Parathyroid adenoma (tissue), 2 donors: Measurements from ENCODE around the gene OR51F2.

Source experiments
- H2AFZ ChIP-seq: fragments of 300-600 bp; sonication (generic); one replicate; pipeline ENCODE4 v1.7.0; 2017; ENCODE audit warnings: antibody characterized with exemption, mild to moderate bottlenecking
- H3K27ac ChIP-seq: fragments of 300-600 bp; sonication (generic); one replicate; pipeline ENCODE4 v1.7.0; 2017
- H3K27me3 ChIP-seq: fragments of 300-600 bp; sonication (generic); one replicate; pipeline ENCODE4 v1.7.0; 2017; ENCODE audit warnings: low read length; ENCODE audit not compliant: control insufficient read depth, insufficient read depth
- H3K36me3 ChIP-seq: fragments of 300-600 bp; sonication (generic); one replicate; pipeline ENCODE4 v1.7.0; 2017; ENCODE audit warnings: low read length; ENCODE audit not compliant: control insufficient read depth, insufficient read depth
- H3K4me1 ChIP-seq: fragments of 300-600 bp; sonication (generic); one replicate; pipeline ENCODE4 v1.7.0; 2017; ENCODE audit warnings: control low read depth
- H3K4me2 ChIP-seq: fragments of 300-600 bp; sonication (generic); one replicate; pipeline ENCODE4 v1.7.0; 2017; ENCODE audit warnings: low read length
- H3K4me3 ChIP-seq: fragments of 300-600 bp; sonication (generic); one replicate; pipeline ENCODE4 v1.7.0; 2017; ENCODE audit warnings: low read depth, low read length
- H3K79me2 ChIP-seq: fragments of 300-600 bp; sonication (generic); one replicate; pipeline ENCODE4 v1.7.0; 2017; ENCODE audit warnings: control low read depth
- H3K9ac ChIP-seq: fragments of 300-600 bp; sonication (generic); one replicate; pipeline ENCODE4 v1.7.0; 2017; ENCODE audit warnings: mild to moderate bottlenecking
- H3K9me3 ChIP-seq: fragments of 300-600 bp; sonication (generic); one replicate; pipeline ENCODE4 v1.7.0; 2017; ENCODE audit warnings: low read length; ENCODE audit not compliant: control insufficient read depth
- CTCF ChIP-seq: fragments of 300-600 bp; sonication (generic); IDR thresholded peaks from one replicate; pipeline ENCODE4 v1.7.0; 2017; ENCODE audit warnings: antibody characterized with exemption, mild to moderate bottlenecking
- donor health status: primary hyperparathyroidism.

The OR51F2 gene

GRCh38 chr11:4804280-4804679, 16.8 kb upstream of the OR51F2 start, which contains the start of gene OR52R1:
OR52R1 (minus strand) TSS chr11:4804380; CDS start chr11:4804380, 0 bp downstream.
- no peaks in the 10 kb centered on the region for H3K4me1 ChIP-seq
- H3K79me2 ChIP-seq: no peaks in the 10 kb centered on the region
- TF ChIP-seq CTCF: no peak
- H3K4me3 ChIP-seq: no peak within 1 kb of the TSS
- H3K27me3 ChIP-seq: no peaks in the 10 kb centered on the region
- no peaks in the 10 kb centered on the region for H3K36me3 ChIP-seq
- no peak within 1 kb of the TSS for H3K4me2 ChIP-seq
- H3K27ac ChIP-seq: no peak within 1 kb of the TSS
- H2AFZ ChIP-seq: no peak within 1 kb of the TSS
- no peaks in the 10 kb centered on the region for H3K9me3 ChIP-seq
- no peak within 1 kb of the TSS for H3K9ac ChIP-seq

- Histone ChIP-seq H3K27ac (no peak overlapping the region), H3K9ac (no peak overlapping the region), H3K27me3 (no peaks in the 10 kb centered on the region), H3K4me2 (no peak overlapping the region), H2AFZ (no peak overlapping the region), H3K79me2 (no peaks in the 10 kb centered on the region), H3K4me3 (no peak overlapping the region), H3K9me3 (no peaks in the 10 kb centered on the region), H3K4me1 (no peaks in the 10 kb centered on the region), H3K36me3 (no peaks in the 10 kb centered on the region)
- no peak for TF ChIP-seq CTCF
Measured at GRCh38 chr11:4808476-4808875, 12.6 kb upstream of the OR51F2 start.

- Histone ChIP-seq H3K27me3 (no peaks in the 10 kb centered on the region), H3K4me1 (no peaks in the 10 kb centered on the region), H3K4me3 (no peak overlapping the region), H3K9ac (no peak overlapping the region), H2AFZ (no peak overlapping the region), H3K4me2 (no peak overlapping the region), H3K36me3 (no peaks in the 10 kb centered on the region), H3K79me2 (no peaks in the 10 kb centered on the region), H3K27ac (no peak overlapping the region), H3K9me3 (no peaks in the 10 kb centered on the region)
- no peak for TF ChIP-seq CTCF
Measured at GRCh38 chr11:4809246-4809645, 11.9 kb upstream of the OR51F2 start.

- Histone ChIP-seq H3K27me3 (no peaks in the 10 kb centered on the region), H3K9me3 (no peaks in the 10 kb centered on the region), H3K79me2 (no peaks in the 10 kb centered on the region), H3K36me3 (no peaks in the 10 kb centered on the region), H3K9ac (no peak overlapping the region), H3K27ac (no peak overlapping the region), H3K4me3 (no peak overlapping the region), H3K4me1 (no peaks in the 10 kb centered on the region), H3K4me2 (no peak overlapping the region), H2AFZ (no peak overlapping the region)
- TF ChIP-seq CTCF: no peak
Measured at GRCh38 chr11:4825132-4825531, 4.0 kb downstream of the OR51F2 start.

GRCh38 chr11:4826425-4826824, 5.3 kb downstream of the OR51F2 start:
- no peak for TF ChIP-seq CTCF
- no peaks in the 10 kb centered on the region for H3K4me1 ChIP-seq

More at GRCh38 chr11:4826425-4826824, 5.3 kb downstream of the OR51F2 start:
- H3K27me3 ChIP-seq: no peaks in the 10 kb centered on the region
- H3K4me2 ChIP-seq: no peak overlapping the region
- no peak overlapping the region for H3K27ac ChIP-seq
- H3K9ac ChIP-seq: no peak overlapping the region
- no peaks in the 10 kb centered on the region for H3K79me2 ChIP-seq
- H3K9me3 ChIP-seq: no peaks in the 10 kb centered on the region
- H3K4me3 ChIP-seq: no peak overlapping the region
- H3K36me3 ChIP-seq: no peaks in the 10 kb centered on the region
- H2AFZ ChIP-seq: no peak overlapping the region
